Neural cell (in vitro differentiated cells): Measurements from ENCODE around the gene ALOX5.

Experiments used
- CTCF ChIP-seq: fragments of 450-650 bp; IDR thresholded peaks from 2 replicates; pipeline ENCODE4 v1.5.1; 2014; ENCODE audit warnings: antibody characterized with exemption, mild to moderate bottlenecking, moderate library complexity; ENCODE audit not compliant: poor library complexity, severe bottlenecking
- EP300 ChIP-seq: fragments of 450-650 bp; conservative IDR thresholded peaks from 2 replicates; pipeline ENCODE4 v1.6.1; 2014; ENCODE audit warnings: antibody characterized with exemption, mild to moderate bottlenecking, moderate library complexity; ENCODE audit not compliant: poor library complexity, severe bottlenecking
- EZH2 ChIP-seq: fragments of 200-600, 300-800 bp; shearing (Covaris generic), sonication (generic); IDR thresholded peaks from 2 replicates; pipeline ENCODE4 v1.6.1; 2014; ENCODE audit warnings: antibody characterized with exemption, low read length, borderline replicate concordance, mild to moderate bottlenecking; ENCODE audit not compliant: insufficient read depth, poor library complexity, severe bottlenecking
- MXI1 ChIP-seq: fragments of 450-650 bp; conservative IDR thresholded peaks from 2 replicates; pipeline ENCODE4 v1.6.1; 2014; ENCODE audit warnings: antibody characterized with exemption, mild to moderate bottlenecking; ENCODE audit not compliant: poor library complexity, severe bottlenecking
- POLR2AphosphoS5 ChIP-seq: IDR thresholded peaks from 2 replicates; pipeline ENCODE4 v1.6.1; 2012
- RAD21 ChIP-seq: fragments of 450-650 bp; conservative IDR thresholded peaks from 2 replicates; pipeline ENCODE4 v1.6.1; 2014; ENCODE audit warnings: antibody characterized with exemption, mild to moderate bottlenecking, moderate library complexity
- REST ChIP-seq: IDR thresholded peaks from 2 replicates; pipeline ENCODE4 v1.6.1; 2012; ENCODE audit warnings: borderline replicate concordance
- SMC3 ChIP-seq: fragments of 450-650 bp; conservative IDR thresholded peaks from 2 replicates; pipeline ENCODE4 v1.6.1; 2014; ENCODE audit warnings: antibody characterized with exemption, mild to moderate bottlenecking, moderate library complexity; ENCODE audit not compliant: poor library complexity
- TAF1 ChIP-seq: IDR thresholded peaks from 2 replicates; pipeline ENCODE4 v1.6.1; 2012; ENCODE audit warnings: low read depth

- TF ChIP-seq EZH2 = no peak
- TF ChIP-seq RAD21 = no peak
- TF ChIP-seq POLR2AphosphoS5 = no peak
- TF ChIP-seq CTCF = no peak
- TF ChIP-seq MXI1 = no peak
- TF ChIP-seq EP300 = no peak
- no peak for TF ChIP-seq REST
- no peak for TF ChIP-seq TAF1
- no peak for TF ChIP-seq SMC3
Measured at GRCh38 chr10:45443101-45444009, 69.3 kb downstream of the ALOX5 start.
